VCaP (cell line): ENCODE results near the gene SCMH1.

Source experiments
- H3K27ac ChIP-seq: fragments of 450-650 bp; 2 replicates; pipeline ENCODE4 v1.5.1; 2017
- CTCF ChIP-seq: fragments of 450-650 bp; conservative IDR thresholded peaks from 2 replicates; pipeline ENCODE4 v1.5.1; 2017; ENCODE audit warnings: mild to moderate bottlenecking, moderate library complexity

Gene SCMH1

GRCh38 chr1:40984066-40984465 is 258.0 kb downstream of the SCMH1 start:
- no peak for TF ChIP-seq CTCF
- H3K27ac ChIP-seq = peak overlapping the region; percentile 94

- H3K27ac ChIP-seq = peak overlapping the region; percentile 94
- no peak for TF ChIP-seq CTCF
Measured at GRCh38 chr1:40983286-40983685, 258.8 kb downstream of the SCMH1 start.

GRCh38 chr1:40982721-40983120 is 259.4 kb downstream of the SCMH1 start:
- H3K27ac ChIP-seq = peak overlapping the region; percentile 94

DNA sequence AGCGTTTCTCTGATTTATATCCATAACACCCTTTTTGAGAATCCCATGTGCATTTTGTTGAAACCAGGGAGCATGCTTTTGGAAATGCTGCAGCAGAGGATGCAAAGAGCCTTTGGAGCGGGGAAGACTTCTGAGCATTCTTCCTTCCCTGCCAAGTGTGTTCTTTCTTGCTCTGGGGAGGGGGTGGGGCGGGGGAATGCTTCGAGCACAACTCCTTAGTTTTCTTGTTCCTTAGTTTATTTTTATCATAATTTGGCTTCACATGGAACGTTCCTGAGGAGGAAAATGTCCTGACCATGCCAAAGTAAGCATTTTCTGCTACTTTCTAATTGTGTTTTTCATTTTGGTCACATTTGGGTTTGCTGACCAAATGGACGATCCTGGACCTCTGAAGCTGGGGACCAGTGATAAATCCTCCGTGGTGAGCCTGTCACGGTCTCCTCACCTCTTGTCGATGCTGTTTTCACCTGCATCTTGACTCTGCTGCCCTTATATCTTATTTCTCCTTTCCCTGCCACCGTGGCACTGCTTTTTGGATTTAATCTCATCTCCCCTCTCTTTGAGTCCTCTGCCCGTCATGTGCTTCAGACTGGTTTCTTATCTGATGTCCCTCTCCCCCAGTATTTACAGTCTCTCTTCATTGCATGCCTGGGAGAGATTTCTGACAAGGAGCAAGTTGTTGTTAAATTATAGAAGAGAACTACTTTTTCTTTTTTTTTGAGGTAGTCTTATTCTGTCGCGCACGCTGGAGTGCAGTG is 260.2 kb downstream of the SCMH1 start:
- no peak for TF ChIP-seq CTCF
- H3K27ac ChIP-seq = peak overlapping the region; percentile 94

More at GRCh38 chr1:40982721-40983120, 259.4 kb downstream of the SCMH1 start:
- TF ChIP-seq CTCF = no peak

DNA sequence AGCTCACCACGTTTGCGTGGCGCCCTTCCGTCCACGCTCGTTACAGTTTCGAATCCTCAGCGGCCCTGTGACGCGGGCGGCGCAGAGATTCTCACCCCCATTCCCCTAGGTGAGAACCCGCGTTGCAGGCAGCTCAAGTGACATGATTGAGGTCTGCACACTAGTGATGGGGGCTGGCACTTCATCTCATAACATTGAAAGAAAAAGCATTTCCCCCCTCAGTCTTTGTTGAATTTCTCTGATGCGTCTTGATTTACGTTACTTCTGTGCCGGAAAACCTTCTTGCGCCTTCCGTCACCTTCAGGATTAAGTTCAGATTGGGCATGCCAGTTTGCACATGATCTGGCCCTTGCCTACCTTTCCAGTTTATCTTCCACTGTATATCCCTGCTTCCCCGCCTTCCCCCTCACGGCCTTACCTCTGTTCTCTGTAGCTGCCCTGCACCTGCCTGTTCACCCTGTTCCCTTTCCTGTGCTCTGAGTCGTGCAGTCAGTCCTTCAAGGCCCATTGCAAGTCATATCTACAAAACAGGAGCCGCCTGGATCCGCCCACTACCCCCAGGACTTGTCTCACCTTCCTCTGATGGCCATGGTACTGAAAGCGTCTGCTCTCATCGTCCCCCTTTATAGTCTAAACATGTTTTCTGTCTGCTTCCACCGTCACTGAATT is 261.5 kb downstream of the SCMH1 start:
- peak overlapping the region; percentile 94 for H3K27ac ChIP-seq
- no peak for TF ChIP-seq CTCF

DNA sequence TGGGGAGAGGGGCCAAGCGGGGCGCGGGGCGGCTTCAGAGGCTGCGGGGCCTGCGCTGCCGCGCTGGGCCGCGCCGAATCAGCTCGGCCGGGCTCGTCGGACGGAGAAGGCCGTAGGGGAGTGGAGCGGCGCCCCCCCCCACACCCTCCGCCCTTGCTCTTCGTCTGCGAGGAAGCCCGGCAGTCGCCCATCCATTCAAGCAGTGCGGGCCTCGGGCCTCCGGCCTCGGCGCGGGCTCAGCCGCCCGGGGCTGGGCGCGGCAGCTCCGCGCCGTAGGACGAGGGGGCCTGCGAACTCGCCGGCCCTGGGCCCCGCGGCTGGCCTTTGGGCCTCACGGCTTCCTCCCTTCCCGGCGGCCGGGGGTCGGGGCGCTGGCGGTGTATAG is 262.0 kb downstream of the SCMH1 start:
- TF ChIP-seq CTCF = no peak

DNA sequence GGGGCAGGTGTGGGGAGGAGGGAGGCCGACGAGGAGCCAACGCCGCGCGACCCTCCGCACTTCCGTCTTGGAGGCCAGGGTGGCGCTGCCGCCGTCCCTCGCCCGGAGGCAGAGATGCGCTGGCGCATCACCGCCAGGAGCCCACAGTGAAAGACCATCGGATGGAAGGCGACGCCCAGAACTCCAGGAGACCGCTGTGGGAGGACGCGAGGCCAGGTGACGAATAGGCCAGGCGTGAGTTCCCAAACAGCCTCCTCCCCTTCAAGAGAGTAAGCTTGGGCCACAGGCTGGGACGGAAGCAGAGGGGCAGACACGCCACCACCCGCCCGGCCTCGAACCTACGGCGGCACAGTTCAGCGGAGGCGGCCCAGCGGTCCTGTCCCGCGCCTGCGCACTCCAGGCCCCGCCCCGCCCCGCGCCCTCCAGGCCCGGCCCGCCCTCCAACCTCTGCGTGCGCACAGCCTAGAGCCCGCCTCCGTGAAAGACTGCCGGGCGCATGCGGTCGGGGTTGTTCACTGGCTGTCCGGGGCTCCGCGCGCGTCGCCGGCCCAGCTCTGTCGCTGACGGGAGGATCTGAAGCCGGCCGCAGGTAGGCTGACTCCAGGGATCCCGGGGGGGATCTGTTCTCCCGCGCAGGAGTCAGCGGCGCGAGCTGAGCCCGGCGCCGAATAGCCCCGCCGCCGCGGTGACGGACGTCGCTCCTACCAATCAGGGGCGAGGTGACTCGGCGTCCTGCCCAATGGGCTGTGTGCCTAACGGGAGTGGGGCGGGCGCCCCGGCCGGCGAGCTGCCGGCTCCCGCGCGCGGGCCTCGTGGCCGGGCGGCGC is 262.7 kb downstream of the SCMH1 start, which contains the start of gene CTPS1:
CTPS1 (plus strand) TSS at position 456 of the 827 bp plus-strand sequence. CDS start 3,595 bp downstream, outside the sequence.
- TF ChIP-seq CTCF = 0 out of 2 replicates have a peak, but pooled peaks have one; percentile 20
- peak within 1 kb of the TSS; percentile 94 for H3K27ac ChIP-seq

More for the DNA sequence above, 262.0 kb downstream of the SCMH1 start:
- H3K27ac ChIP-seq = peak overlapping the region; percentile 94
